K562 (cell line): Measurements from ENCODE around the gene DTX3. TPM values are rescaled to one million over a fixed set of nuclear protein-coding genes. Genes with fewer than 3 reads are reported as not detected.
A peak's percentile ranks its signal among the peaks of the same experiment; 100 is the strongest.

Source experiments
- ATF1 ChIP-seq, 2 experiments: fragments of 450-650 bp in 1 of 2; IDR thresholded peaks; 2 replicates each; pipeline ENCODE4 v1.6.1; 2016; ENCODE audit warnings: missing compliant biosample characterization in 1 of 2, missing genetic modification characterization in 1 of 2
- BHLHE40 ChIP-seq: IDR thresholded peaks from 2 replicates; pipeline ENCODE4 v1.6.1; 2011; ENCODE audit warnings: low read length, improper control_type of control experiment
- DMBX1 ChIP-seq: fragments of 250-450 bp; sonication (Bioruptor Pico); IDR thresholded peaks from 2 replicates; pipeline ENCODE4 v1.8.0; 2022; ENCODE audit warnings: inconsistent platforms, mild to moderate bottlenecking, moderate library complexity, borderline replicate concordance
- ELF1 ChIP-seq: fragments of 200-800 bp; sonication (Bioruptor generic); IDR thresholded peaks from 2 replicates; pipeline ENCODE4 v1.6.1; 2016; ENCODE audit warnings: missing genetic modification characterization, missing compliant biosample characterization
- MYNN ChIP-seq, 2 experiments: sonication (generic); formaldehyde crosslinking in 1 of 2; IDR thresholded peaks; 2 replicates each; pipeline versions ENCODE4 v1.5.0 to v1.6.1; 2016 to 2020; ENCODE audit warnings: antibody characterized with exemption in 1 of 2, missing genetic modification reagents in 1 of 2
- SREBF1 ChIP-seq: fragments of 150-350 bp; IDR thresholded peaks from 2 replicates; pipeline ENCODE4 v1.6.1; 2014; ENCODE audit warnings: antibody characterized with exemption, low read depth, low read length, borderline replicate concordance
- YY1 ChIP-seq, 3 experiments: IDR thresholded peaks; 2 replicates each; pipeline ENCODE4 v1.6.1; 2011; ENCODE audit warnings: low read length in 2 of 3, mild to moderate bottlenecking in 2 of 3, moderate library complexity in 2 of 3, borderline replicate concordance in 1 of 3, control low read depth in 1 of 3, low read depth in 1 of 3; ENCODE audit not compliant: insufficient read depth in 3 of 3, insufficient replicate concordance in 2 of 3, control insufficient read depth in 1 of 3, insufficient read length in 1 of 3; ENCODE audit errors: extremely low read depth in 1 of 3
- ZNF174 ChIP-seq: fragments of 250-450 bp; sonication (Bioruptor Pico); IDR thresholded peaks from 2 replicates; pipeline ENCODE4 v1.4.0; 2020; ENCODE audit warnings: mild to moderate bottlenecking
- ZNF696 ChIP-seq: fragments of 250-450 bp; sonication (Bioruptor Pico); conservative IDR thresholded peaks from 2 replicates; pipeline ENCODE4 v1.4.0; 2020; ENCODE audit warnings: mild to moderate bottlenecking, moderate library complexity
- ZNF79 ChIP-seq: fragments of 250-450 bp; sonication (Bioruptor Pico); IDR thresholded peaks from 2 replicates; pipeline ENCODE4 v1.4.0; 2020; ENCODE audit warnings: low read depth, mild to moderate bottlenecking, moderate library complexity
- polyA plus RNA-seq, 8 experiments: library from polyadenylated mRNA; depleted of rRNA in 4 of 8; stranded (reverse) in 5 of 8; unstranded in 3 of 8; fragments of >200 nt; fragmentation: Nextera tagmentation in 2 of 8; fragmentation: Illumina TruSeq in 1 of 8; extraction: Ambion mirVana in 2 of 8; extraction: Trizol in 1 of 8; gene quantifications; 2 replicates each; pipeline versions ENCODE4 v1.2.1 to v1.2.3, GENCODE V29; 2011 to 2014; ENCODE audit warnings: inconsistent platforms in 1 of 8, missing spikeins in 1 of 8
- total RNA-seq, 7 experiments: library from RNA; depleted of rRNA in 6 of 7; stranded (reverse); fragments of >200 nt in 6 of 7; fragmentation: Illumina TruSeq in 2 of 7; extraction: Trizol in 2 of 7; gene quantifications; 2 replicates each; pipeline versions ENCODE4 v1.2.1 to v1.2.3, GENCODE V29; 2011 to 2021; ENCODE audit warnings: low replicate concordance in 1 of 7
- TF ChIP-seq, protein P1 (sequence below): fragments of 450-650 bp; IDR thresholded peaks from 2 replicates; pipeline ENCODE4 v1.6.1; 2017; ENCODE audit warnings: mild to moderate bottlenecking, moderate library complexity

Gene DTX3
- total and polyA plus RNA-seq, 9 of the 15 experiments (the other 6 are each of a cell fraction or from before 2014, with no cell fraction given) = 0.03 to 0.09 (median 0.06) TPM; not detected in 6

DNA sequence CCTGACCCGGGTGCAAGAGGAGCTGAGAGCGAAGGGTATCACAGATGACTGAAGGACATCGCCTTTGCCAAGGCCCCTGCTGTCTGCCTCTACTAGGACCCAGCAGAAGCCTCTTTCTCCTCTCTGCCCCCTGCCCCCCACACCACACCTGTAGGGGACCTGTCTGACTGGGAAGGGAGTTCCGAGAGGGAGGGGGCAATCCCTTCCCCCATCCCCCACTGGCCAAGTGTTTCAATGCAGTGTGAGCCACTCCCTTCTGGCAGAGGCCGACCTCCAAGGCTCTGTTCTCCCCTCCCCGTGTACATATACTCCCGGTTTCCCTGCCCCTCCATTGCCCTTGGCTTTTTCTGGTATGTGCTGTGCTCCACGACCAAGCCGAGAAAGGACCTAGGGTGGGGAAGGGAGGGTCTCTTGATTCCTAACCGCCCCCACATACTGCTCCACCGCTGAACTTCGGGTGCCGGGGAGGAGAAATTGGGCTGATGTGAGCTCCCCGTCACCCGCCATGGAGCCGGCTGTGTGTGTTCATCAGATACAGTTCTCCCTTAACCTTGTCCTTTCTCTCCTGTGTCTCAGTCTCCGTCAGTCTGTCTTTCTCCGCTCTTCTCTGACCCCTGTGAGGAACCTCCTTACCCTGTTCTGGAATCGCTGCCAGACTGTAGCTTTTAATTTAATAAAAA lies 4.6 kb downstream of the DTX3 start (continued):
- TF ChIP-seq BHLHE40 (no peak), ZNF79 (no peak), YY1 (IDR thresholded peaks at IDR 0.05; ENCODE audit: borderline replicate concordance in 1 of 3, control insufficient read depth in 1 of 3, extremely low read depth in 1 of 3, insufficient read depth in 3 of 3, insufficient read length in 1 of 3, insufficient replicate concordance in 2 of 3, low read depth in 1 of 3, low read length in 2 of 3) (peak in 1 of 3 experiments; percentile 55), ZNF696 (CRISPR knock-in tag) (no peak), MYNN (IDR thresholded peaks at IDR 0.05) (no peak), MYNN (CRISPR knock-in tag; IDR thresholded peaks at IDR 0.05) (no peak), ZNF174 (CRISPR knock-in tag) (no peak), ELF1 (no peak), DMBX1 (CRISPR knock-in tag) (no peak), SREBF1 (no peak), ATF1 (CRISPR knock-in tag; IDR thresholded peaks at IDR 0.05) (no peak), ATF1 (tag; IDR thresholded peaks at IDR 0.05) (no peak)
- TF ChIP-seq, protein P1, sequence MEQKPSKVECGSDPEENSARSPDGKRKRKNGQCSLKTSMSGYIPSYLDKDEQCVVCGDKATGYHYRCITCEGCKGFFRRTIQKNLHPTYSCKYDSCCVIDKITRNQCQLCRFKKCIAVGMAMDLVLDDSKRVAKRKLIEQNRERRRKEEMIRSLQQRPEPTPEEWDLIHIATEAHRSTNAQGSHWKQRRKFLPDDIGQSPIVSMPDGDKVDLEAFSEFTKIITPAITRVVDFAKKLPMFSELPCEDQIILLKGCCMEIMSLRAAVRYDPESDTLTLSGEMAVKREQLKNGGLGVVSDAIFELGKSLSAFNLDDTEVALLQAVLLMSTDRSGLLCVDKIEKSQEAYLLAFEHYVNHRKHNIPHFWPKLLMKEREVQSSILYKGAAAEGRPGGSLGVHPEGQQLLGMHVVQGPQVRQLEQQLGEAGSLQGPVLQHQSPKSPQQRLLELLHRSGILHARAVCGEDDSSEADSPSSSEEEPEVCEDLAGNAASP = no peak
- TF ChIP-seq, all 486 proteins: peak for 4
